ENCODE measurements around the gene RELL2. TPM values are rescaled to one million over a fixed set of nuclear protein-coding genes. Genes with fewer than 3 reads are reported as not detected.
"Not testable (repeated sequence)": the region's sequence is repeated elsewhere in the genome, so short reads cannot be mapped to it uniquely, and the experiment has no call there.

Gene RELL2
- total RNA-seq, 1 donor from 2014 or later, result 12.9 TPM

GRCh38 chr5:141608557-141608956, 28.2 kb upstream of the RELL2 start:
- FAIRE-seq, result no peak
- Histone ChIP-seq H3K27ac (ENCODE audit: low read depth, low read length) (no peak overlapping the region), H3K27me3 (ENCODE audit: insufficient read depth, low read length) (no peaks in the 10 kb centered on the region), H2AFZ (ENCODE audit: low read depth, low read length) (no peak overlapping the region), H3K9ac (ENCODE audit: low read length) (no peak overlapping the region), H4K20me1 (ENCODE audit: insufficient read depth, low read length) (peaks cover 44% of the 10 kb centered on the region), H3K4me1 (ENCODE audit: insufficient read depth, low read length) (peaks cover 10% of the 10 kb centered on the region), H3K36me3 (ENCODE audit: insufficient read depth, low read length) (no peaks in the 10 kb centered on the region), H3K79me2 (ENCODE audit: insufficient read depth, low read length) (peaks cover 90% of the 10 kb centered on the region), H3K9me3 (ENCODE audit: insufficient read depth, low read depth, low read length) (no peaks in the 10 kb centered on the region), H3K4me2 (ENCODE audit: low read length) (no peak overlapping the region), H3K4me3 (ENCODE audit: insufficient read depth, low read depth, low read length) (no peak overlapping the region)
- Mint-ChIP-seq H3K4me1 (ENCODE audit: low read depth, unreplicated experiment) (peaks cover 10% of the 10 kb centered on the region), H3K36me3 (ENCODE audit: low read depth, unreplicated experiment) (peaks cover 2% of the 10 kb centered on the region), H3K9me3 (ENCODE audit: unreplicated experiment) (no peaks in the 10 kb centered on the region), H3K27me3 (ENCODE audit: low read depth, unreplicated experiment) (no peaks in the 10 kb centered on the region), H3K27ac (ENCODE audit: unreplicated experiment) (no peak overlapping the region), H3K4me3 (ENCODE audit: unreplicated experiment) (no peak overlapping the region)
- no peak for TF ChIP-seq CTCF (IDR thresholded peaks at IDR 0.05; ENCODE audit: insufficient read depth, low read depth, low read length)
- TF ChIP-seq EZH2 (IDR thresholded peaks at IDR 0.05; ENCODE audit: insufficient read depth, low read length), result no peak
- DNase-seq (ENCODE audit: low read depth), result no peak

GRCh38 chr5:141609044-141609443, 27.8 kb upstream of the RELL2 start:
- H3K9me3 ChIP-seq (ENCODE audit: insufficient read depth, low read depth, low read length), result no peaks in the 10 kb centered on the region
- peaks cover 90% of the 10 kb centered on the region for H3K79me2 ChIP-seq (ENCODE audit: insufficient read depth, low read length)
- Mint-ChIP-seq H3K27ac (ENCODE audit: unreplicated experiment) (no peak overlapping the region), H3K9me3 (ENCODE audit: unreplicated experiment) (no peaks in the 10 kb centered on the region), H3K27me3 (ENCODE audit: low read depth, unreplicated experiment) (no peaks in the 10 kb centered on the region), H3K36me3 (ENCODE audit: low read depth, unreplicated experiment) (peaks cover 2% of the 10 kb centered on the region), H3K4me3 (ENCODE audit: unreplicated experiment) (no peak overlapping the region), H3K4me1 (ENCODE audit: low read depth, unreplicated experiment) (peaks cover 10% of the 10 kb centered on the region)
- no peak for TF ChIP-seq CTCF (IDR thresholded peaks at IDR 0.05; ENCODE audit: insufficient read depth, low read depth, low read length)
- TF ChIP-seq EZH2 (IDR thresholded peaks at IDR 0.05; ENCODE audit: insufficient read depth, low read length), result no peak
- no peak overlapping the region for H3K9ac ChIP-seq (ENCODE audit: low read length)
- no peak for FAIRE-seq
- H2AFZ ChIP-seq (ENCODE audit: low read depth, low read length), result no peak overlapping the region
- peaks cover 6% of the 10 kb centered on the region for H3K4me1 ChIP-seq (ENCODE audit: insufficient read depth, low read length)
- no peaks in the 10 kb centered on the region for H3K27me3 ChIP-seq (ENCODE audit: insufficient read depth, low read length)
- H3K36me3 ChIP-seq (ENCODE audit: insufficient read depth, low read length), result no peaks in the 10 kb centered on the region
- H4K20me1 ChIP-seq (ENCODE audit: insufficient read depth, low read length), result peaks cover 40% of the 10 kb centered on the region
- H3K4me3 ChIP-seq (ENCODE audit: insufficient read depth, low read depth, low read length), result no peak overlapping the region
- no peak overlapping the region for H3K27ac ChIP-seq (ENCODE audit: low read depth, low read length)
- no peak overlapping the region for H3K4me2 ChIP-seq (ENCODE audit: low read length)
- DNase-seq (ENCODE audit: low read depth), result no peak

- H3K79me2 ChIP-seq (ENCODE audit: insufficient read depth, low read length), result peaks cover 90% of the 10 kb centered on the region
- H4K20me1 ChIP-seq (ENCODE audit: insufficient read depth, low read length), result peaks cover 43% of the 10 kb centered on the region
- not testable (repeated sequence) for DNase-seq (ENCODE audit: low read depth); H2AFZ ChIP-seq (ENCODE audit: low read depth, low read length); H3K9me3 ChIP-seq (ENCODE audit: insufficient read depth, low read depth, low read length); H3K36me3 ChIP-seq (ENCODE audit: insufficient read depth, low read length); H3K27me3 Mint-ChIP-seq (ENCODE audit: low read depth, unreplicated experiment); H3K36me3 Mint-ChIP-seq (ENCODE audit: low read depth, unreplicated experiment); H3K4me1 ChIP-seq (ENCODE audit: insufficient read depth, low read length); H3K4me3 Mint-ChIP-seq (ENCODE audit: unreplicated experiment); H3K4me2 ChIP-seq (ENCODE audit: low read length); H3K4me1 Mint-ChIP-seq (ENCODE audit: low read depth, unreplicated experiment); H3K27ac Mint-ChIP-seq (ENCODE audit: unreplicated experiment); FAIRE-seq; H3K9me3 Mint-ChIP-seq (ENCODE audit: unreplicated experiment); H3K27me3 ChIP-seq (ENCODE audit: insufficient read depth, low read length); H3K9ac ChIP-seq (ENCODE audit: low read length); H3K4me3 ChIP-seq (ENCODE audit: insufficient read depth, low read depth, low read length); H3K27ac ChIP-seq (ENCODE audit: low read depth, low read length)
These were observed 26.9 kb upstream of the RELL2 start for GRCh38 chr5:141609921-141610320.
